Stimulated activated CD4-positive, alpha-beta T cell treated with anti-CD3 and anti-CD28 coated beads, TNF-alpha, amount 100 ng/mL, for 4 hours (primary cell): ENCODE results near the gene DDX1.
A peak's percentile ranks its signal among the peaks of the same experiment; 100 is the strongest.

Experiments
- DNase-seq, 3 experiments: peaks; one replicate each; pipeline ENCODE4 v3.0.0-alpha.2; 2020; ENCODE audit warnings: low read depth in 3 of 3

DDX1 gene

GRCh38 chr2:15562354-15563031, 29.2 kb upstream of the DDX1 start:
- DNase-seq: no peak

- no peak for DNase-seq
Observed at GRCh38 chr2:15563227-15564100, 28.2 kb upstream of the DDX1 start.

- no peak for DNase-seq
Observed at GRCh38 chr2:15565392-15565791, 26.3 kb upstream of the DDX1 start.

DNA sequence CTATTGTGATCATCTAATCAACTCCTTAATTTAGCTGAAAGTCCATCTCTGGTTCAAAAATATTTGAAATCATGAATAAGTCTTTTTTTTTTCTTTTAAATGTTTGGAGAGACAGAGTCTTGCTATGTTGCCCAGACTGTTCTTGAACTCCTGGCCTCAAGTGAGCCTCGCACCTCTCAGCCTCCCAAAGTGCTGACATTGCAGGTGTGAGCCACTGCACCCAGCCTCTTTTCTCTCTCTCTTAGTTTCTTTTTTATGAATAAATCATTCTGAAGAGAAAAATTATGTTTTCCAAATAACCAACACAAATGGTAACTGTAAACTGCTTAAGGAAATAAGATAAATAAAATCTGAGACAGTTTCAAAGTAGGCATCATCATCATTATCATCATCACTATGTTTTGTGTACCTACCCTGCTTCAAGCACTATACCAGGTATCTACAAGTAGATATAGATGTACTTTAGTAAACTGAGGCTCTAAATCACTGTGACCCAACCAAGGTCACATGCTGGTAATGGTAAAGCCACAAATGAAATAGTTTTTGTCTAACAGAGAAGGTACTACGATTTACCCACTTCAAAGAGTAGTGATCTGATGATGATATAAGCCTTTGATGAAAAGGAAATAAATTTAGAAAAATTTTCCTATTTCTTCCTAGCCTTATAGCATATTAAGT, 25.5 kb upstream of the DDX1 start:
- no peak for DNase-seq

DNA sequence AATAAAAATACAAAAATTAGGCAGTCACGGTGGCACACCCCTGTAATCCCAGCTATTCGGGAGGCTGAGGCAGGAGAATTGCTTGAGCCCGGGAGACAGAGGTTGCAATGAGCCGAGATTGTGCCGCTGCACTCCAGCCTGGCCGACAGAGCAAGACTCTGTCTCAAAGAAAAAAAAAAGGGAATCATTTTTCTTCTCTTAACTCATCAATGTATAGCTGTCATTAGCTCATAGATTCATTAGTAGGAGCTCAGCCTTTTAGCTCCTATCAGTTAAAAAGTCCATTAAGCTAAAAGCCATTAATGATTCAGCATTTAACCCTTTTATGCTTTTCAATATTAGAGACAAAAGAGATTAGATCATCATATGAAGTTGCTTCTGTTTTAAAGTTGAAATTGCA, 24.8 kb upstream of the DDX1 start:
- DNase-seq: no peak

DNA sequence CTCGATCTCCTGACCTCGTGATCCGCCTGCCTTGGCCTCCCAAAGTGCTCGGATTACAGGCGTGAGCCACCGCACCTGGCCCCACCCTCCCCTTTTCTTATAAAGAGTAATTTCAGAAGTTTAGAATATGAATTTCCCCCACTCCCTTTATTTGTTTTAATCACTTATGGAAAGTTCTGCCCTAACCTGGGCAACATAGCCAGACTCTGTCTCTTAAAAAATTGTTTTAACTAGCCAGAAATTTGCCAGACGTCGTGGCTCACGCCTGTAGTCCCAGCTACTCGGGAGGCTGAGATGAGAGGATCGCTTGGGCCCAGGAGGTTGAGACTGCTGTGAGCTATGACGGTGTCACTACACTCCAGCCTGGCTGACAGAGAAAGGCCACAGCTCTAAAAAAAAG, 22.8 kb upstream of the DDX1 start:
- no peak for DNase-seq

DNA sequence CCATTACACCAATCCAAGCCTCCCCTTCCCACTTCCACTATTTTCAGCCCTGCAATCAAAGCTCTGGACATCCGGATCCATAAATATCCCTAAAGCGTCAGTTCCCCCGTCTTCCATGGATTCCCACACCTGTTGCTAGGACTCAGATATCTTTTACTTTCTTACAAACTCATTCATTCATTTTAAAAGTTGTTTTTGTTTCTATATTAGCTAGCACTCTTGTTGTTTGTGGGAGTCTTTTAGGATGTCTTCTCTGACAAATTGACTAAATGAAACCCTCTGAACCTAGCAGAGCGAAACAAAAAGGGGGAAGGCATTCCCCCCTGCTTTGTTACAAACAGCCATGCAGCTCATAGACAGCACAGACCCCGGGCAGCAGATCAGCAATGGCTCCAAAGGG, 21.6 kb upstream of the DDX1 start:
- no peak for DNase-seq

DNA sequence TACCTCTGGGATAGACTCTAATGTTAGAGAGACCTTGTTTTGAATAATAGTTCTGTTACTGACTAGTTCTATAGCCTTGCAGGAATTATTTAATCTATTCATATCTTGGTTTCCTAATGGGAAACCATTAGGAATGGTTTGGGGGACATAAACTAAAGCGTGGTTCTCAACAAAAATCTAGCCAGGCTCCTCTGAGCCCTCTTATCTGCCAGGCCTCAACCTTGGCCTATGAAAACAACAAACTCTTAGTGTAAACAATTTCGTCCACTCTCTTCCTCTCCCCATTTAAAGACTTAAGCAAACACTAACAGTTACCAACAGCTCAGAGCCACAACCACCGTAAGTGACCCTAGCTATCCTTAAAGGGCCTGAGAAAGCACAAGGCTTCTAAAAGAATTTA, 19.9 kb upstream of the DDX1 start:
- DNase-seq: no peak

DNA sequence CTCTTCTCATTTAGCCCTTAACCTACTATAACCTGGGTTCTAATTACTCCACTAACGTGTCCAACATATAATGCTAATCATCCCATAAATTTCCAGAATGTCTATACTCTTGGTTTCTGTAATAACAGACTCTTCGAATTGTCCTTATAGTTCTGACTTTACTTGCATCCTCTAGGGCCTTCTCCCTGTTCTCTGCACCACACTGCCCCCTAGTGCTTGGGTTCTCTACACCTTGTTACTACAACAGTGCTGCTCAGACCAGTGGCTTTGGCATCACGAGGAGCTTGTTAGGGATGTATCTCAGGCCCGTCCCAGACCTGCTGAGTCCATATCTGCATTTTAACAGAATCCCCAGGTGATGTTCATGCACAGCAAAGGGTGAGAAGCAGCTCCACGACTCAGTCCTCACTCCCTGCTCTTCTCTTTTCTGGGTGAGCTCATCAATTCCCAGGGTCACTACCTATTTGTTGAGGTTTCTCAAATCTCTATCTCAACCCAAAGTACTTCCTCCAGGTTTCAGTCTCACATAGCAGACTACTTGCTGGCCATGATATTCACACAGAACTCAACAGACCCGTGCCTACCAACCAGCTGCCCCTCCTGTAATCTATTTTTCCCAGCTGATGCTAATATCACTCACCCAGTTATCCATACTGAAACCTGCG, 14.5 kb upstream of the DDX1 start:
- peak; percentile 73 to 81 (median 78) for DNase-seq

GRCh38 chr2:15579641-15580040, 12.0 kb upstream of the DDX1 start:
- DNase-seq: no peak

DNA sequence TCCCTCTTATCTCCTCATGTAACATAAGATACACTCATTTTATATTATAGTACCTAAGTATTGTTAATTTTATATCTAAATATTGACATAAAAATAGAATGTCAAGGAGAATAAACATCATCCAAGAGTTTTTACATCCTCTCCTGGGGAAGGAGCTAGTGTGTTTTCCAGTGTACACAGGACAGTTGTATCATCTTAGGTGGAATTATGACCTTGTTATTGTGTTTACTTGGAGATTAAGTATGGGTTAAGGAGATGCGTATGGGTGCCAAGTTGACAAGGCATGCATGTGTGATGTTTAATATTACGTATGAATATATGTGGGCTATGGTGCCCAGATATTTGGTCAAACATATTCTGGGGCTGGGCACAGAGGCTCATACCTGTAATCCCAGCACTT, 11.2 kb upstream of the DDX1 start:
- no peak for DNase-seq

DNA sequence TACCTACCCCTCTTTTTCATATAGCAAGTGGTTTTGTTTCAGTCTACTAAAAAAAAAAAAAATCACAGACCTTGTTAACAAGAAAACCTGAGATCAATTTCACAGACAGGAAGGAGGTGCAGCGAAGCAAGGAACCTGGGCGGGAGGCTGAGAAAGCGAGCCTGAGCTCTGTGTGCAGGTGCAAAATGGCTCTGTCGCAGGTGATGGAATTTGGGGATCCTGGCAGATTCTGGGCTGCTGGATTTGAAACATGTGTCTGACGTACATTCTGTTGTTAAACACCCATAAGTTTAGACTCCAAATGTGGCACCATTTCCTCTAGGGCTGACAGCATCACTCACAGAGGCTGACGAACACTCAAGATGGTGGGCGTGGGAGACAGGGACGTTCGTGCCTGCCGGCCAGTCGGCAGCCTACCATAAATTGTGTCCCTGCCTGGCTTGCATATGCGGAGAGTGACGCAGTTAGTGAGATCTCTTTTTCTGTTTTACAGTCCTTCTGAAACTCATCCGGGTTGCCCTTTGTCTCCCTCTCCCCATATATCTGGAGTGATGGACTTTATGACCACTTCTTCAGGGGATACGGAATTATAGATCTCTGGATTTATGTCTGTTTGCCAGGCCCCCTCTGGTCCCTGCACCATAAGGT, 8.8 kb upstream of the DDX1 start:
- DNase-seq: no peak

- DNase-seq: no peak
Observed at GRCh38 chr2:15583826-15584225, 7.8 kb upstream of the DDX1 start.

DNA sequence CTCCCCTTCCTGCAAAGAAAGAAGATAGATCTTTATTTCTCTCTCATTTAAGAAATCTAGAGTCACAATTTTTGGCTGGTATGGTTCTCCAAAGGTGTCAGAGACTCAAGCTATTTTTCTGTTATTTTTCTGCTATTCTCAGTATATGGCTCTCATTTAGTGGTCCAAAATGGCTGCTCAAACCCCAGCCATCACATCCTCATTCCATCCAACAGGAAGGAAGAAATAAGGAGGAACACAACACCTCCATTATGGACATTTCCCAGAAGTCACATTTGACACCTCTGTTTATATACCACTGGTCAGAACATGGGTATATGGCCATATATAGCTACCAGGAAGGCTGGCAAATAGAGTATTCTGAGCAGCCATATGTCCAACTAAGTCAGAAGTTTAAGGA, 7.4 kb upstream of the DDX1 start:
- no peak for DNase-seq

- DNase-seq: no peak
Observed at GRCh38 chr2:15584767-15585469, 6.8 kb upstream of the DDX1 start.

DNA sequence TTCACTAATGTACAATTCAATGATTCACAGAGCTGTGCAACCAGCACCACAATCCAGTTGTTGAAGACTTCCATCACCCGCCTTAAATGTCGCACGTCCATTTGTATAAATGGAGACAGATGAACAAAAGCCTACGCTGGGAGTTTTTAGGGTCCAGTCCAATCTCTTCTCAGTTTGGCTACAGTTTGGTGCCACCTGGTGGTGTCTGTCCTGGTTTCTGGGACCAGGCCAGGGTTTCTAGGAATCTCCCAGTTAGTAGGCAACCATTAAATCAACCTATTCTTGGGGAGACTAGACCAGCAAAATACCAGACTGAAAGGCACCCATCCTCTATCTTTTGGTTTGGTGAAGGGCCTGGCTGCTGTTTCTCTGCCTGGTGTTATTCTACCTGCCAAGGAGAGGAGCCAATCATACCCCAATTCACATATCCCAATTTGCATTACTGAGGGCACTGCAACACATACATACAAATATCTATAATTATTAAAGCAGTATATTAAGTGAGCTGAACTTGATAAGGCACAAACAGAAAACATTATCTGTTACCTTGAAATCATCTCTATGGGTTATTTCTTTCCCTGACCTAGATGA, 3.2 kb upstream of the DDX1 start:
- DNase-seq: no peak

- no peak for DNase-seq
Observed at GRCh38 chr2:15591373-15591691, 336 bp upstream of the DDX1 start.

DNA sequence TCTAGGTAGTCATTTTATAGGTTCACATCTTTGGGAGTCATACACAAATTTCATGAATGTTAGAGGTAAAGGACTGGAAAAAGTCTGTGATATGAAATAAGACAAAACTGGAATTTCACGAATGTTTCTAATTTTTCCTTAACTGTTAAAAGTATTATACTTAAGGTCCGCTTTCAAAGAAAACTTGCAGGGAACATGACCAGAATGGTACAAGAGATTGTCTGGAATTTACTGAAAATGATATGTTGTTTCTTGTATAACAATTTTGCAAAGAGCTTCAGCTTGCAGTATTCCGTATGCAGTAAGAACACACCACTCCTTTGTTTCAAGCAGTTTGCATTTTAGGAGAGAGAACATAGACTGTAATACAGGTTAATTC, 1.6 kb downstream of the DDX1 start:
- no peak for DNase-seq

- no peak for DNase-seq
Observed at GRCh38 chr2:15594291-15595256, 2.9 kb downstream of the DDX1 start.
